Fibroblast of the aortic adventitia (primary cell): ENCODE data around the gene VPS50. TPM values are rescaled to one million over a fixed set of nuclear protein-coding genes. Genes with fewer than 3 reads are reported as not detected.

Experiments
- DNase-seq: peaks from one replicate; pipeline ENCODE4 v3.0.0-alpha.2; 2010; ENCODE audit warnings: low read depth
- H3K4me3 ChIP-seq: 2 replicates; pipeline ENCODE4 v1.5.1; 2011; ENCODE audit warnings: low read depth, mild to moderate bottlenecking, control low read depth, low read length, moderate library complexity
- CTCF ChIP-seq: IDR thresholded peaks from 2 replicates; pipeline ENCODE4 v1.5.1; 2011; ENCODE audit warnings: mild to moderate bottlenecking, low read length, control low read depth, inconsistent platforms; ENCODE audit not compliant: insufficient read depth
- total RNA-seq: library from RNA; depleted of rRNA; stranded (reverse); fragments of >200 nt; gene quantifications from 2 replicates; pipeline ENCODE4 v1.2.3, GENCODE V29; 2012; ENCODE audit warnings: low replicate concordance

Gene VPS50
- total RNA-seq, 1 donor, result 32.3 TPM

GRCh38 chr7:93202594-93203250, 29.4 kb upstream of the VPS50 start:
- no peak for TF ChIP-seq CTCF
- H3K4me3 ChIP-seq, result no peak overlapping the region
- DNase-seq, result no peak

GRCh38 chr7:93203496-93203895, 28.7 kb upstream of the VPS50 start:
- H3K4me3 ChIP-seq, result no peak overlapping the region
- DNase-seq, result no peak
- no peak for TF ChIP-seq CTCF

- DNase-seq, result no peak
- no peak for TF ChIP-seq CTCF
- H3K4me3 ChIP-seq, result no peak overlapping the region
Measured at GRCh38 chr7:93205046-93205445, 27.1 kb upstream of the VPS50 start.

- H3K4me3 ChIP-seq, result no peak overlapping the region
- TF ChIP-seq CTCF, result no peak
- DNase-seq, result no peak
Measured at GRCh38 chr7:93211228-93211818, 20.8 kb upstream of the VPS50 start.

- TF ChIP-seq CTCF, result no peak
- DNase-seq, result no peak
- no peak overlapping the region for H3K4me3 ChIP-seq
Measured at GRCh38 chr7:93212881-93213280, 19.3 kb upstream of the VPS50 start.

GRCh38 chr7:93218997-93219827, 13.0 kb upstream of the VPS50 start:
- no peak for TF ChIP-seq CTCF
- no peak for DNase-seq
- H3K4me3 ChIP-seq, result no peak overlapping the region
